Smooth muscle cell of trachea (primary cell): ENCODE measurements around the gene EPHA5. TPM values are rescaled to one million over a fixed set of nuclear protein-coding genes. Genes with fewer than 3 reads are reported as not detected.

Experiments used
- total RNA-seq: library from RNA; depleted of rRNA; stranded (reverse); fragments of >200 nt; gene quantifications from 2 replicates; pipeline ENCODE4 v1.2.1, GENCODE V29; 2014

EPHA5 gene
- total RNA-seq, result 4.5 and 4.7 TPM in 2 replicates

DNA sequence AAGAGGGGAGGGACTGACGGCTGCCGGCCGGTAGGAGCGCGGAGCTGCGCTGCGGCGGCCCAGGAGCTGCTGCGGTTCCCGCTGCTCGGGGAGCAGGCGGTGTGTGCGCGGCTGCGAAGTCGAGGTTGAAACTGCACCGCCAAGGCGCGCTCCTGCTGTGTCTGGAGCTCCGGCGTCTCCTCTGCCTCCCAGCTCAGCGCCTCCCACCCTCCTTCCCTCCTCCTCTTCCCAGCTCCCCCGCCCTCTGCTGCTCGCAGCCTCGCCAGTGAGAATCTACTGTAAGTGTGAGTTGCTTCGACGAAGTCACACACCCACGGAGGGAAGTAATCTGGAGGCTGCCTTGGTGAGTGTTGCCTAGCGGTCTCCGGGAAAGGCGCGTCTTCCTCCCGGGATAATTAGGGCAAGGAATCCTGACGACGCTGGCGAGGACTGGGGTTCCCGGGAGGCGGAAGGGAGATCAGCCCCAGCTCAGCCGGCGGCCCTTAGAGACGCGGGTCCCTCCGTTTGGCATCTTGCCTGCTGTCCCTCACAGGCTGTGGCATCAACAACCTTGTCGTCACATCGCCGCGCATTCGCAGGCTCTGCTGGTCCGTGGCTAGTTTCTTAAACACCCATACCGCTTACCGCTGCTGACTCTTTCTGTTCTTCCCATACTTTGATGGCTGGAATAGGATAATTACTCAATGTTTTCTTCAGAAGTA, at the start of gene EPHA5:
EPHA5 (minus strand) TSS at position 159 of the 701 bp plus-strand sequence. CDS start 747 bp downstream, outside the sequence.

